ENCODE data around the gene SPINT2.

The SPINT2 gene

GRCh38 chr19:38304866-38305429 lies 40.6 kb downstream of the SPINT2 start:
- no peak overlapping the region for H3K4me3 ChIP-seq
- H3K4me1 ChIP-seq: no peaks in the 10 kb centered on the region
- TF ChIP-seq Cebpa-rat (IDR thresholded peaks at IDR 0.05): no peak
- peaks cover 72% of the 10 kb centered on the region for H3K36me3 ChIP-seq
- no peaks in the 10 kb centered on the region for H4K20me1 ChIP-seq
- no peaks in the 10 kb centered on the region for H3K9me3 ChIP-seq
- H3K27me3 ChIP-seq: no peaks in the 10 kb centered on the region
- H3K4me2 ChIP-seq: no peak overlapping the region
- H3K9ac ChIP-seq: no peak overlapping the region
- no peak overlapping the region for H3K27ac ChIP-seq

- peaks cover 79% of the 10 kb centered on the region for H3K36me3 ChIP-seq
Measured at GRCh38 chr19:38306236-38306635, 41.9 kb downstream of the SPINT2 start.

GRCh38 chr19:38307076-38307475 lies 42.7 kb downstream of the SPINT2 start:
- Histone ChIP-seq H3K36me3 (peaks cover 79% of the 10 kb centered on the region), H3K27ac (no peak overlapping the region), H3K27me3 (no peaks in the 10 kb centered on the region), H3K9me3 (no peaks in the 10 kb centered on the region), H4K20me1 (peaks cover 9% of the 10 kb centered on the region), H3K9ac (no peak overlapping the region), H3K4me1 (no peaks in the 10 kb centered on the region), H3K4me3 (no peak overlapping the region), H3K4me2 (no peak overlapping the region)
- TF ChIP-seq Cebpa-rat (IDR thresholded peaks at IDR 0.05): no peak

More at GRCh38 chr19:38306236-38306635, 41.9 kb downstream of the SPINT2 start:
- no peak overlapping the region for H3K9ac ChIP-seq
- H3K9me3 ChIP-seq: no peaks in the 10 kb centered on the region
- no peaks in the 10 kb centered on the region for H3K4me1 ChIP-seq
- no peak for TF ChIP-seq Cebpa-rat (IDR thresholded peaks at IDR 0.05)
- H3K4me2 ChIP-seq: no peak overlapping the region
- no peak overlapping the region for H3K27ac ChIP-seq
- no peak overlapping the region for H3K4me3 ChIP-seq
- peaks cover 7% of the 10 kb centered on the region for H4K20me1 ChIP-seq
- no peaks in the 10 kb centered on the region for H3K27me3 ChIP-seq

- Histone ChIP-seq H3K4me1 (no peaks in the 10 kb centered on the region), H3K27ac (no peak overlapping the region), H3K27me3 (no peaks in the 10 kb centered on the region), H3K4me2 (no peak overlapping the region), H3K36me3 (peaks cover 76% of the 10 kb centered on the region), H3K9me3 (no peaks in the 10 kb centered on the region), H3K4me3 (no peak overlapping the region), H3K9ac (no peak overlapping the region), H4K20me1 (peaks cover 14% of the 10 kb centered on the region)
- no peak for TF ChIP-seq Cebpa-rat (IDR thresholded peaks at IDR 0.05)
Measured at GRCh38 chr19:38307597-38307996, 43.2 kb downstream of the SPINT2 start.

GRCh38 chr19:38308006-38308766 lies 43.8 kb downstream of the SPINT2 start:
- H3K27me3 ChIP-seq: no peaks in the 10 kb centered on the region
- no peak overlapping the region for H3K27ac ChIP-seq
- no peak overlapping the region for H3K4me3 ChIP-seq
- H3K9me3 ChIP-seq: no peaks in the 10 kb centered on the region
- peaks cover 71% of the 10 kb centered on the region for H3K36me3 ChIP-seq
- TF ChIP-seq Cebpa-rat (IDR thresholded peaks at IDR 0.05): no peak; the same call in 1 of the 2 replicates
- peaks cover 16% of the 10 kb centered on the region for H4K20me1 ChIP-seq
- no peak overlapping the region for H3K9ac ChIP-seq
- H3K4me2 ChIP-seq: no peak overlapping the region
- no peaks in the 10 kb centered on the region for H3K4me1 ChIP-seq

- Histone ChIP-seq H3K4me2 (no peak overlapping the region), H3K9ac (no peak overlapping the region), H3K4me3 (no peak overlapping the region), H3K36me3 (peaks cover 62% of the 10 kb centered on the region), H3K4me1 (peaks cover 7% of the 10 kb centered on the region; the same call in 1 of the 2 replicates), H3K9me3 (no peaks in the 10 kb centered on the region), H3K27ac (no peak overlapping the region), H3K27me3 (no peaks in the 10 kb centered on the region), H4K20me1 (peaks cover 16% of the 10 kb centered on the region)
- TF ChIP-seq Cebpa-rat (IDR thresholded peaks at IDR 0.05): no peak
Measured at GRCh38 chr19:38308926-38309614, 44.7 kb downstream of the SPINT2 start.

GRCh38 chr19:38309615-38310278 lies 45.4 kb downstream of the SPINT2 start:
- H3K27me3 ChIP-seq: no peaks in the 10 kb centered on the region
- H3K4me1 ChIP-seq: peaks cover 14% of the 10 kb centered on the region
- H4K20me1 ChIP-seq: peaks cover 16% of the 10 kb centered on the region
- no peaks in the 10 kb centered on the region for H3K9me3 ChIP-seq
- no peak overlapping the region for H3K4me3 ChIP-seq
- H3K9ac ChIP-seq: no peak overlapping the region
- H3K4me2 ChIP-seq: no peak overlapping the region
- peaks cover 56% of the 10 kb centered on the region for H3K36me3 ChIP-seq
- no peak for TF ChIP-seq Cebpa-rat (IDR thresholded peaks at IDR 0.05)
- H3K27ac ChIP-seq: no peak overlapping the region

GRCh38 chr19:38310279-38310670 lies 45.9 kb downstream of the SPINT2 start:
- TF ChIP-seq Cebpa-rat (IDR thresholded peaks at IDR 0.05): no peak
- Histone ChIP-seq H3K9me3 (no peaks in the 10 kb centered on the region), H3K36me3 (peaks cover 50% of the 10 kb centered on the region), H4K20me1 (peaks cover 16% of the 10 kb centered on the region), H3K4me1 (peaks cover 19% of the 10 kb centered on the region), H3K27me3 (no peaks in the 10 kb centered on the region), H3K4me3 (no peak overlapping the region), H3K27ac (no peak overlapping the region), H3K4me2 (no peak overlapping the region), H3K9ac (no peak overlapping the region)

GRCh38 chr19:38310986-38311385 lies 46.6 kb downstream of the SPINT2 start:
- no peaks in the 10 kb centered on the region for H3K9me3 ChIP-seq
- TF ChIP-seq Cebpa-rat (IDR thresholded peaks at IDR 0.05): no peak
- peaks cover 16% of the 10 kb centered on the region for H4K20me1 ChIP-seq
- no peak overlapping the region for H3K4me2 ChIP-seq
- H3K36me3 ChIP-seq: peaks cover 43% of the 10 kb centered on the region
- no peak overlapping the region for H3K27ac ChIP-seq
- H3K4me1 ChIP-seq: peaks cover 21% of the 10 kb centered on the region
- no peaks in the 10 kb centered on the region for H3K27me3 ChIP-seq
- H3K9ac ChIP-seq: no peak overlapping the region
- no peak overlapping the region for H3K4me3 ChIP-seq
